IPS DF 4.7 (cell line): ENCODE data around the gene INPP5A.
"Not testable (repeated sequence)": the region's sequence is repeated elsewhere in the genome, so short reads cannot be mapped to it uniquely, and the experiment has no call there.

Source experiments
- DNase-seq: peaks from one replicate; pipeline ENCODE4 v3.0.0-alpha.2; 2013; ENCODE audit warnings: low spot score; ENCODE audit errors: extremely low read depth

The INPP5A gene

DNA sequence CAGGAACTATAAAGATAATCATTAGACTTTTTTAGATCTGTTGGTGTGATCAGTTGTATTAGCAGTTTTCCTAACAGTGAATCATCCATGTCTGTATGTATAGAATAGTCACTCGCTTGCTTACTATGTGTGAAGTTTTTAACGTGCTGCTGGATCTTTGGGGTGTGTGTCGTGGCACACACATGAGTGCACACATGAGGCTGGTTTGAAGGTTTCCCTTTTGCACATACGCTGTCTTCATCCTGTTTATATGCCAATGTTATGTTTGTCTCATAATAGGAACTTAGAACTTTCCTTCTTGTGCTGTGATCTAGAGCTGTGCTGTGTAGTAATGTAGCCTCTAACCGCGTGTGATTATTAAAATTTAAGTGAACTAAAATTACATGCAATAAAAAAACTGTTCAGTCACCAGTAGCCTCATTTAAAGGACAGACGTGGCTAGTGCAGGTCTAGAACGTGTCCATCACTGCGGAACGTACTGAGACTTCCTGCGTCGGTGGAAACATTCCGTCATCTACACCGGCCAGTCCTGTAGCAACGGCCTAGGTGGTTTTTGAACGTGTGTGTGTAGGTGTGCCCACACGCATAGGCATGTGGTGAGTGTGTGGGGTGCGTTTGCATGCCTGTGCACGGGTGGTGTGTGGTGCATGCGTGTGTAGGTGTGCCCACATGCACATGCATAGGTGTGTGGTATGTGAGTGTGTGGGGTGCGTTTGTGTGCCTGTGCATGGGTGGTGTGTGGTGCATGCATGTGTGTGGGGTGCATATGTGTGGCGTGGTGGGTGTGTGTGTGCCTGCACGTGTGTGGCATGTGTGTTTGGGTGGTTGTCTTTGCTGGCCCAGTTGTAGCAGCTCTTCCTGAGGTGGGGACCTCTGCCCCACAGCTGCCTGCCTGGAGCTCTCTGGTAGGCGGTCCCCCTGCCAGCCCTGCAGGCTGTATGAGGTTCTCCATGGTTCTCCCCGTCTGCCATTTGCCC is 56.6 kb downstream of the INPP5A start:
- no peak for DNase-seq

- no peak for DNase-seq
Measured at GRCh38 chr10:132595021-132595420, 57.4 kb downstream of the INPP5A start.

DNA sequence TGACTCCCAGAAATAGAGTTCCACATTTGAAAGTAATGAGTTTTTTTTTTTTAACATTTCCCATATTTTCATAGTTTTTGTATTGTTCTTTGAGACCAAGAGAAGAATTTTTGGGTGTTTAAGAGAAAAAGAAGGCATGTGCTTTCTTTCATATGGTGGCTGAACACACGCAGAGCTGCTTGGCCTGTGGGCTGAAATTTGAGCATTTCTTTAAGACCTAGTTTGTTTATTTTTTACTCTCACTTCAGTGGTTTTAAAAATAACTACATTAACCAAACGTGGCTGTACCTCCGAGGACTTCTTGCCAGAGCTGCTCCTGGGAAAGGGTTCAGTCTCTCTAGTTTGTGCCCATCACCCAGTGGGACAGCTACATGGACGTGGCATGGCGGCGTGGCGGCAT is 58.3 kb downstream of the INPP5A start:
- no peak for DNase-seq

DNA sequence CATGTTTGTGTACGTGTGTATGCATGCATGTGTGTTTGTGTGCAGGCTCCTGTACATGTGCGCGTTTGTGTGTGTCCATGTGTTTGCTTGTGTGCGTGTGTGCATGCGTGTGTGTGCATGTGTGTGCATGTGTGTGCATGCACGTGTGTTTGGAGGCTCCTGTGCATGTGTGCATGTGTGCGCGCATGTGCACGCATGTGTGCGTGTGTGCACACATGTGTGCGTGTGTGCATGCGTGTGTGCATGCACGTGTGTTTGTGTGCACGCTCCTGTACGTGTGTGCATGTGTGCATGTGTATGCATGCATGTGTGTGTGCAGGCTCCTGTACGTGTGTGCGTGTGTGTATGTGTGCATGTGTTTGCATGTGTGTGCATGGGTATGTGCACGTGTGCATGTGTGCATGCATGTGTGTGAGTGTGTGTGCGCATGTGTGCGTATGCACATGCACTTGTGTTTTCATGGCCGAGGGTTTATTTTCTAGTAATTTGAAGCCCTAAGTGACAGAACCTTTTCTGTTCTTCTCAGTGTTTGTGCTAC is 59.2 kb downstream of the INPP5A start:
- no peak for DNase-seq

DNA sequence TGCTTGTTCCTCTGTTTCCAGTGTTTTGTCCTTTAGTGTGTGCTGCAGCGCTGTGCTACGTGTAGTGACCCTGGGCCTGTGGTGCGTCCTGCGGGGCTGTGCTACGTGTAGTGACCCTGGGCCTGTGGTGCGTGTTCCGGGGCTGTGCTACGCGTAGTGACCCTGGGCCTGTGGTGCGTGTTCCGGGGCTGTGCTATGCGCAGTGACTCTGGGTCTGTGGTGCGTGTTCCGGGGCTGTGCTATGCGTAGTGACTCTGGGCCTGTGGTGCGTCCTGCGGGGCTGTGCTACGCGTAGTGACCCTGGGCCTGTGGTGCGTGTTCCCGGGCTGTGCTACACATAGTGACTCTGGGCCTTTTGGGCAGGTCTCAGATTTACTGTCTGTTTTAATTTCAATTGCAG is 60.1 kb downstream of the INPP5A start:
- no peak for DNase-seq

DNA sequence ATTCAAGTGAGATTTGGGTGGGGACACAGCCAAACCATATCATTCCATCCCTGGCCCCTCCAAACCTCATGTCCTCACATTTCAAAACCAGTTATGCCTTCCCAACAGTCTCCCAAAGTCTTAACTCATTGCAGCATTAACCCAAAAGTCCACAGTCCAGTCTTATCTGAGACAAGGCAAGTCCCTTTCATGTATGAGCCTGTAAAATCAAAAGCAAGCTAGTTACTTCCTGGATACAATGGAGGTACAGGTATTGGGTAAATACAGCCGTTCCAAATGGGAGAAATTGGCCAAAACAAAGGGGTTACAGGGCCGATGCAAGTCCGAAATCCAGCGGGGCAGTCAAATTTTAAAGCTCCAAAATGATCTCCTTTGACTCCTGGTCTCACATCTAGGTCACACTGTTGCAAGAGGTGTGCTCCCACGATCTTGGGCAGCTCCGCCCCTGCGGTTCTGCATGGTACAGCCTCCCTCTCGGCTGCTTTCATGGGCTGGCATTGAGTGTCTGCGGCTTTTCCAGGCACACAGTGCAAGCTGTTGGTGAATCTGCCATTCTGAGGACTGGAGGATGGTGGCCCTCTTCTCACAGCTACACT is 61.5 kb downstream of the INPP5A start:
- DNase-seq: not testable (repeated sequence)

DNA sequence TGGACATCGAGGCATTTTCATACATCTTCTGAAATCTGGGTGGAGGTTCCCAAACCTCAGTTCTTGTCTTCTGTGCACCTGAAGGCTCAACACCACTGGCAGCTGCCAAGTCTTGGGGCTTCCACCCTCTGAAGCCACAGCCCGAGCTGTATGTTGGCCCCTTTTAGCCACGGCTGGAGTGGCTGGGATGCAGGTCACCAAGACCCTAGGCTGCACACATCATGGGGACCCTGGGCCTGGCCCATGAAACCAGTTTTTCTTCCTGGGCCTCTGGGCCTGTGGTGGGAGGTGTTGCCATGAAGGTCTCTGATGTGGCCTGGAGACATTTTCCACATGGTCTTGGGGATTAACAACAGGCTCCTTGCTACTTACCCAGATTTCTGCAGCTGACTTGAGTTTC is 62.1 kb downstream of the INPP5A start:
- no peak for DNase-seq

DNA sequence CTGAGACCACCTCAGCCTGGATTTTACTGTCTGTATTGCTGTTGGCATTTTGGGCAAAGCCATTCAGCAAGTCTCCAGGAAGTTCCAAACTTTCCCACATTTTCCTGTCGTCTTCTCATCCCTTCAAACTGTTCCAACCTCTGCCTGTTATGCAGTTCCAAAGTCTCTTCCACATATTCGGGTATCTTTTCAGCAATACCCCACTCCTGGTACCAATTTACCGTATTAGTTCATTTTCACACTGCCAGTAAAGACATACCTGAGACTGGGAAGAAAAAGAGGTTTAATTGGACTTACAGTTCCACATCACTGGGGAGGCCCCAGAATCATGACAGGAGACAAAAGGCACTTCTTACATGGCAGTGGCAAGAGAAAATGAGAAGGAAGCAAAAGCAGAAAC is 62.8 kb downstream of the INPP5A start:
- DNase-seq: no peak

- DNase-seq: no peak
Measured at GRCh38 chr10:132601567-132601966, 64.0 kb downstream of the INPP5A start.

GRCh38 chr10:132602614-132603013 is 65.0 kb downstream of the INPP5A start:
- no peak for DNase-seq

DNA sequence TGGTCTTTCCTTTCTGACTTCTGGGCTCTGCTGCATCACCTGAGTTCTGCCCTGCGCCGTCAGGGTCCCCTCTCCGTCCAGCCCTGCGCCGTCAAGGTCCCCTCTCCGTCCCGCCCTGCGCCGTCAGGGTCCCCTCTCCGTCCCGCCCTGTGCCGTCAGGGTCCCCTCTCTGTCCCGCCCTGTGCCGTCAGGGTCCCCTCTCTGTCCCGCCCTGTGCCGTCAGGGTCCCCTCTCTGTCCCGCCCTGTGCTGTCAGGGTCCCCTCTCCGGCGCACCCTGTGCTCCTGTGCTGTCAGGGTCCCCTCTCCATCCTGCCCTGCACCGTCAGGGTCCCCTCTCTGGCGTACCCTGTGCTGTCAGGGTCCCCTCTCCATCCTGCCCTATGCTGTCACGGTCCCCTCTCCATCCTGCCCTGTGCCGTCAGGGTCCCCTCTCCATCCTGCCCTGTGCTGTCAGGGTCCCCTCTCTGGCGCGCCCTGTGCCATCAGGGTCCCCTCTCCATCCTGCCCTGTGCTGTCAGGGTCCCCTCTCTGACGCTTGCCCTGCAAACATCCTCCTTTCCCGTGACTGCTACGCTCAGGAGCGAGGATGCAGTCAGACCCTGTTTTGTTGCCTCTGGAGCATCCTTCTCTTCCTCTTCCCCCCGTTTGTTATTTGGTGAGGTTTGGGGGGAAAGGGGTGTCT is 66.4 kb downstream of the INPP5A start:
- no peak for DNase-seq

GRCh38 chr10:132604686-132605085 is 67.1 kb downstream of the INPP5A start:
- no peak for DNase-seq

- DNase-seq: no peak
Measured at GRCh38 chr10:132605390-132605789, 67.8 kb downstream of the INPP5A start.

GRCh38 chr10:132606031-132606491 is 68.5 kb downstream of the INPP5A start:
- DNase-seq: no peak

- no peak for DNase-seq
Measured at GRCh38 chr10:132606536-132607316, 69.1 kb downstream of the INPP5A start.

DNA sequence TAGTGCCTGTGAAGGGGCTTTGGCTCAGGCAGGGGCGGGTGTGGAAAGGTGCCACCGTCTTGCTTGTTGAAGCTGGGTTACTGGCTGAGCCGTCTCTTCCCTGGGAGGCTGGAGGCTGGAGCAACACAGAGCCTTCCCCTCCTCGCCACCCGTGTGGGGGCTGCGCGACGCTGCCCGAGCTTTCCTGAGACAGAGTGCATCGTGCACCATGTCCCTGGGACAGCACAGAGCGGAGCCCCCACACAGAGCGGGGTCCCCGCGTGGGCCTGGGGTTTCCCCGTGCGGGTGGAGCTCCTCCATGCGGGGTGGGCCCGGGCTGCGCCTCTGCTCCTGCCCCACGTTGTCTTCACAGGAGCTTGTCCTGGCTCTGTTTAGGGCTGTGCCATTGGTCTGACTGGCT is 69.9 kb downstream of the INPP5A start:
- DNase-seq: no peak

GRCh38 chr10:132607961-132608495 is 70.4 kb downstream of the INPP5A start:
- DNase-seq: no peak

- no peak for DNase-seq
Measured at GRCh38 chr10:132608511-132609195, 71.1 kb downstream of the INPP5A start.

DNA sequence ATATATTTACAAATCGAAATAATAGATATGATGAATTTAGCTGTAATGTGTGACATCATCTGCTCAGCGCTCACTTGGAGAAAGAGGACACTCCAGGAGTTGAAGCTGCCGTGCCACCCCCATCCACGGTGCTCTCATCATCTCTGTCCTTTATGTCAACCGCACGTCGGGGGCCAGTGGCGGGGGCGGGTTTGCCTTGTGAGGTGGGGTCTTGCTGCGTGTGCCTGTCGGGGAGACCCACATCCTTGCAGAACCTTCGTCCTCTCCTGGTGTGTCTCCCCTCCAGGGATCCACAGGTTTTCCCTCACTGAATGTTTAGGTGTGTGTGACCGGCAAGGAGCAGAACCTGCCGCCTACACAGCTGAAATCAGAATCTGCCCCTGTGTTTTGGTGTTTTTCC is 71.6 kb downstream of the INPP5A start:
- no peak for DNase-seq

GRCh38 chr10:132610071-132610701 is 72.6 kb downstream of the INPP5A start:
- DNase-seq: no peak
